ENCODE data around the gene GAS5.

GAS5 gene

GRCh38 chr1:173893611-173894010 is 25.8 kb upstream of the GAS5 start:
- Histone ChIP-seq H3K9me3 (ENCODE audit: control insufficient read depth, low read length) (no peaks in the 10 kb centered on the region), H3K27ac (no peak overlapping the region), H3K4me1 (no peaks in the 10 kb centered on the region)

GRCh38 chr1:173889885-173890284 is 22.1 kb upstream of the GAS5 start:
- TF ChIP-seq CTCF (IDR thresholded peaks at IDR 0.05) = no peak
- H3K27ac ChIP-seq = no peak overlapping the region
- H3K9me3 ChIP-seq (ENCODE audit: control insufficient read depth, low read length) = no peaks in the 10 kb centered on the region
- H3K4me2 ChIP-seq (ENCODE audit: low read length) = no peak overlapping the region
- no peaks in the 10 kb centered on the region for H3K27me3 ChIP-seq (ENCODE audit: control insufficient read depth, insufficient read depth, low read length)
- H3K9ac ChIP-seq = no peak overlapping the region
- H2AFZ ChIP-seq = no peak overlapping the region
- H3K4me3 ChIP-seq (ENCODE audit: low read depth, low read length) = no peak overlapping the region
- no peaks in the 10 kb centered on the region for H3K4me1 ChIP-seq
- H3K79me2 ChIP-seq = peaks cover 5% of the 10 kb centered on the region
- H3K36me3 ChIP-seq (ENCODE audit: control insufficient read depth, insufficient read depth, low read length) = no peaks in the 10 kb centered on the region

More at GRCh38 chr1:173893611-173894010, 25.8 kb upstream of the GAS5 start:
- H3K9ac ChIP-seq = no peak overlapping the region
- H3K36me3 ChIP-seq (ENCODE audit: control insufficient read depth, insufficient read depth, low read length) = no peaks in the 10 kb centered on the region
- no peak overlapping the region for H3K4me2 ChIP-seq (ENCODE audit: low read length)
- H3K4me3 ChIP-seq (ENCODE audit: low read depth, low read length) = no peak overlapping the region
- no peaks in the 10 kb centered on the region for H3K79me2 ChIP-seq
- no peak overlapping the region for H2AFZ ChIP-seq
- H3K27me3 ChIP-seq (ENCODE audit: control insufficient read depth, insufficient read depth, low read length) = no peaks in the 10 kb centered on the region
- TF ChIP-seq CTCF (IDR thresholded peaks at IDR 0.05) = no peak

GRCh38 chr1:173888749-173889148 is 21.0 kb upstream of the GAS5 start:
- no peak overlapping the region for H3K4me2 ChIP-seq (ENCODE audit: low read length)

GRCh38 chr1:173887627-173888026 is 19.8 kb upstream of the GAS5 start:
- Histone ChIP-seq H3K9me3 (ENCODE audit: control insufficient read depth, low read length) (no peaks in the 10 kb centered on the region), H3K4me1 (no peaks in the 10 kb centered on the region), H3K9ac (no peak overlapping the region), H3K4me2 (ENCODE audit: low read length) (no peak overlapping the region), H3K79me2 (peaks cover 5% of the 10 kb centered on the region), H2AFZ (no peak overlapping the region), H3K36me3 (ENCODE audit: control insufficient read depth, insufficient read depth, low read length) (no peaks in the 10 kb centered on the region), H3K27me3 (ENCODE audit: control insufficient read depth, insufficient read depth, low read length) (no peaks in the 10 kb centered on the region), H3K4me3 (ENCODE audit: low read depth, low read length) (no peak overlapping the region), H3K27ac (no peak overlapping the region)
- TF ChIP-seq CTCF (IDR thresholded peaks at IDR 0.05) = no peak

More at GRCh38 chr1:173888749-173889148, 21.0 kb upstream of the GAS5 start:
- Histone ChIP-seq H3K9ac (no peak overlapping the region), H3K27me3 (ENCODE audit: control insufficient read depth, insufficient read depth, low read length) (no peaks in the 10 kb centered on the region), H3K4me1 (no peaks in the 10 kb centered on the region), H3K9me3 (ENCODE audit: control insufficient read depth, low read length) (no peaks in the 10 kb centered on the region), H3K36me3 (ENCODE audit: control insufficient read depth, insufficient read depth, low read length) (no peaks in the 10 kb centered on the region), H3K4me3 (ENCODE audit: low read depth, low read length) (no peak overlapping the region), H3K27ac (no peak overlapping the region), H2AFZ (no peak overlapping the region), H3K79me2 (peaks cover 5% of the 10 kb centered on the region)
- TF ChIP-seq CTCF (IDR thresholded peaks at IDR 0.05) = no peak

- no peak for TF ChIP-seq CTCF (IDR thresholded peaks at IDR 0.05)
- Histone ChIP-seq H3K27ac (no peak overlapping the region), H3K4me2 (ENCODE audit: low read length) (no peak overlapping the region), H3K9ac (no peak overlapping the region), H3K9me3 (ENCODE audit: control insufficient read depth, low read length) (no peaks in the 10 kb centered on the region), H3K4me3 (ENCODE audit: low read depth, low read length) (no peak overlapping the region), H2AFZ (no peak overlapping the region), H3K4me1 (no peaks in the 10 kb centered on the region), H3K27me3 (ENCODE audit: control insufficient read depth, insufficient read depth, low read length) (no peaks in the 10 kb centered on the region), H3K36me3 (ENCODE audit: control insufficient read depth, insufficient read depth, low read length) (no peaks in the 10 kb centered on the region), H3K79me2 (peaks cover 5% of the 10 kb centered on the region)
Observed at GRCh38 chr1:173886746-173887611, 19.2 kb upstream of the GAS5 start.

All from parathyroid adenoma (tissue), 2 donors.